ENCODE data around the gene NSG1. TPM values are rescaled to one million over a fixed set of nuclear protein-coding genes. Genes with fewer than 3 reads are reported as not detected.

NSG1 gene
- total RNA-seq, 1 donor, result not detected

GRCh38 chr4:4407299-4408131 lies 20.6 kb downstream of the NSG1 start:
- Histone ChIP-seq H3K9me3 (ENCODE audit: low read depth, low read length) (no peaks in the 10 kb centered on the region), H4K20me1 (ENCODE audit: insufficient read depth, low read length) (no peaks in the 10 kb centered on the region), H3K36me3 (ENCODE audit: insufficient read depth, low read length) (no peaks in the 10 kb centered on the region), H3K4me3 (ENCODE audit: insufficient read depth, low read length) (no peak overlapping the region), H3K4me1 (ENCODE audit: insufficient read depth, low read length) (no peaks in the 10 kb centered on the region), H3K79me2 (ENCODE audit: insufficient read depth, low read length) (no peaks in the 10 kb centered on the region), H3K4me2 (ENCODE audit: insufficient read depth, low read length) (no peak overlapping the region), H3K27ac (ENCODE audit: low read depth, low read length) (no peak overlapping the region), H3K27me3 (ENCODE audit: insufficient read depth, low read length) (peaks cover 6% of the 10 kb centered on the region), H2AFZ (ENCODE audit: low read length) (no peak overlapping the region)
- TF ChIP-seq CTCF (IDR thresholded peaks at IDR 0.05; ENCODE audit: extremely low read depth, low read depth, low read length), result no peak
- peak; percentile 35 for DNase-seq (ENCODE audit: insufficient read length, low spot score, missing footprints)

GRCh38 chr4:4408132-4408523 lies 21.2 kb downstream of the NSG1 start:
- Histone ChIP-seq H3K36me3 (ENCODE audit: insufficient read depth, low read length) (no peaks in the 10 kb centered on the region), H2AFZ (ENCODE audit: low read length) (no peak overlapping the region), H3K27me3 (ENCODE audit: insufficient read depth, low read length) (peaks cover 6% of the 10 kb centered on the region), H3K4me1 (ENCODE audit: insufficient read depth, low read length) (no peaks in the 10 kb centered on the region), H3K27ac (ENCODE audit: low read depth, low read length) (no peak overlapping the region), H3K9me3 (ENCODE audit: low read depth, low read length) (no peaks in the 10 kb centered on the region), H3K4me2 (ENCODE audit: insufficient read depth, low read length) (no peak overlapping the region), H3K4me3 (ENCODE audit: insufficient read depth, low read length) (no peak overlapping the region), H3K79me2 (ENCODE audit: insufficient read depth, low read length) (no peaks in the 10 kb centered on the region), H4K20me1 (ENCODE audit: insufficient read depth, low read length) (no peaks in the 10 kb centered on the region)
- TF ChIP-seq CTCF (IDR thresholded peaks at IDR 0.05; ENCODE audit: extremely low read depth, low read depth, low read length), result no peak
- DNase-seq (ENCODE audit: insufficient read length, low spot score, missing footprints), result peak; percentile 30

- Histone ChIP-seq H3K27ac (ENCODE audit: low read depth, low read length) (no peak overlapping the region), H3K4me2 (ENCODE audit: insufficient read depth, low read length) (no peak overlapping the region), H3K36me3 (ENCODE audit: insufficient read depth, low read length) (no peaks in the 10 kb centered on the region), H3K4me1 (ENCODE audit: insufficient read depth, low read length) (no peaks in the 10 kb centered on the region), H3K79me2 (ENCODE audit: insufficient read depth, low read length) (no peaks in the 10 kb centered on the region), H3K4me3 (ENCODE audit: insufficient read depth, low read length) (no peak overlapping the region), H3K9me3 (ENCODE audit: low read depth, low read length) (no peaks in the 10 kb centered on the region), H3K27me3 (ENCODE audit: insufficient read depth, low read length) (peaks cover 6% of the 10 kb centered on the region), H4K20me1 (ENCODE audit: insufficient read depth, low read length) (no peaks in the 10 kb centered on the region), H2AFZ (ENCODE audit: low read length) (no peak overlapping the region)
- TF ChIP-seq CTCF (IDR thresholded peaks at IDR 0.05; ENCODE audit: extremely low read depth, low read depth, low read length), result no peak
- peak; percentile 34 for DNase-seq (ENCODE audit: insufficient read length, low spot score, missing footprints)
Measured at GRCh38 chr4:4408576-4409335, 21.9 kb downstream of the NSG1 start.

All from osteoblast (primary cell).